A549 (cell line): Measurements from ENCODE around the gene BCO2. TPM values are rescaled to one million over a fixed set of nuclear protein-coding genes. Genes with fewer than 3 reads are reported as not detected.

Source experiments
- ATAC-seq, 2 experiments: fragments of 200-7000 bp in 1 of 2; fragments of >200 bp in 1 of 2; cut with Nextera tagmentation in 1 of 2; cut with Tn5 transposase in 1 of 2; 3 replicates each; pipeline versions ENCODE4 v1.8.0 to v1.9.1; 2018 to 2020; ENCODE audit warnings: mild to moderate bottlenecking in 1 of 2, moderate library complexity in 1 of 2
- CTCF ChIA-PET: fragments of 300-600 bp; sonication (Branson Sonifier 250); formaldehyde crosslinking; extraction: SDS; loops from one replicate; lab custom pipeline; 2021; ENCODE audit warnings: antibody characterized with exemption, inconsistent platforms; lab: Yijun Ruan, JAX
- POLR2A ChIA-PET: fragments of 350-600 bp; formaldehyde crosslinking; extraction: SDS; loops from one replicate; lab custom pipeline; 2021; ENCODE audit warnings: antibody characterized with exemption, inconsistent platforms; lab: Yijun Ruan, JAX
- DNase-seq, 2 experiments: peaks; one replicate each; pipeline versions ENCODE4 v3.0.0 to v3.0.0-alpha.2; 2011 to 2016; ENCODE audit warnings: low read depth in 1 of 2, low spot score in 1 of 2
- FAIRE-seq: peaks from 2 replicates; lab custom pipeline; 2011; peaks lifted over from hg19 to GRCh38; lab: Jason Lieb, UNC
- H3K27ac ChIP-seq, 2 experiments: fragments of >200 bp; sonication (Bioruptor Twin); formaldehyde crosslinking; 3 replicates each; pipeline ENCODE4 v1.5.1; 2016 to 2017
- H3K4me1 ChIP-seq: fragments of >200 bp; sonication (Bioruptor Twin); formaldehyde crosslinking; 3 replicates; pipeline ENCODE4 v1.6.1; 2016
- H3K4me2 ChIP-seq: fragments of >200 bp; sonication (Bioruptor Twin); formaldehyde crosslinking; 3 replicates; pipeline ENCODE4 v1.6.1; 2016
- H3K4me3 ChIP-seq: fragments of >200 bp; sonication (Bioruptor Twin); formaldehyde crosslinking; 3 replicates; pipeline ENCODE4 v1.5.1; 2016
- H3K9me3 ChIP-seq: fragments of >200 bp; sonication (Bioruptor Twin); formaldehyde crosslinking; 3 replicates; pipeline ENCODE4 v1.6.1; 2016
- ATOH8 ChIP-seq: fragments of 250-450 bp; sonication (Bioruptor Pico); IDR thresholded peaks from 2 replicates; pipeline ENCODE4 v1.5.0; 2020; ENCODE audit warnings: low read depth, mild to moderate bottlenecking, moderate library complexity
- BHLHE40 ChIP-seq: IDR thresholded peaks from 2 replicates; pipeline ENCODE4 v1.6.1; 2012; ENCODE audit warnings: low read depth, low read length, inconsistent platforms
- CBX2 ChIP-seq: fragments of 200-600 bp; sonication (generic); IDR thresholded peaks from 2 replicates; pipeline ENCODE4 v1.6.1; 2016; ENCODE audit warnings: low read depth, mild to moderate bottlenecking, borderline replicate concordance
- CHD2 ChIP-seq: fragments of 150-350 bp; IDR thresholded peaks from 2 replicates; pipeline ENCODE4 v1.6.1; 2014; ENCODE audit warnings: low read length; ENCODE audit not compliant: partially characterized antibody
- E2F6 ChIP-seq: IDR thresholded peaks from 2 replicates; pipeline ENCODE4 v1.6.1; 2012; ENCODE audit warnings: low read depth, borderline replicate concordance
- EHF ChIP-seq: fragments of 250-450 bp; sonication (Bioruptor Pico); IDR thresholded peaks from 2 replicates; pipeline ENCODE4 v1.5.0; 2020; ENCODE audit warnings: mild to moderate bottlenecking
- EP300 ChIP-seq, 2 experiments: fragments of >200 bp; sonication (Bioruptor Twin); formaldehyde crosslinking; IDR thresholded peaks; 2 replicates in 1 of 2; 3 replicates in 1 of 2; pipeline ENCODE4 v1.6.1; 2016 to 2017
- ESRRA ChIP-seq: fragments of 150-350 bp; IDR thresholded peaks from 2 replicates; pipeline ENCODE4 v1.6.1; 2014; ENCODE audit warnings: mild to moderate bottlenecking, low read length, borderline replicate concordance
- GATA3 ChIP-seq: IDR thresholded peaks from 2 replicates; pipeline ENCODE4 v1.6.1; 2012; ENCODE audit warnings: borderline replicate concordance
- HES2 ChIP-seq: fragments of >200 bp; sonication (Bioruptor Twin); formaldehyde crosslinking; IDR thresholded peaks from 2 replicates; pipeline ENCODE4 v1.6.1; 2016
- HEYL ChIP-seq: fragments of 250-450 bp; sonication (Bioruptor Pico); IDR thresholded peaks from 2 replicates; pipeline ENCODE4 v1.8.0; 2021; ENCODE audit warnings: mild to moderate bottlenecking, moderate library complexity
- HMGXB4 ChIP-seq: fragments of 250-450 bp; sonication (Bioruptor Pico); IDR thresholded peaks from 2 replicates; pipeline ENCODE4 v1.5.0; 2021; ENCODE audit warnings: mild to moderate bottlenecking, moderate library complexity, borderline replicate concordance
- JUN ChIP-seq, 2 experiments: fragments of >200 bp; sonication (Bioruptor Twin); formaldehyde crosslinking; IDR thresholded peaks; 2 replicates in 1 of 2; 3 replicates in 1 of 2; pipeline ENCODE4 v1.6.1; 2016 to 2017
- JUNB ChIP-seq: fragments of >200 bp; sonication (Bioruptor Twin); formaldehyde crosslinking; IDR thresholded peaks from 2 replicates; pipeline ENCODE4 v1.6.1; 2016
- MAFK ChIP-seq: fragments of 450-650 bp; IDR thresholded peaks from 2 replicates; pipeline ENCODE4 v1.6.1; 2014; ENCODE audit not compliant: partially characterized antibody
- MAX ChIP-seq: IDR thresholded peaks from 2 replicates; pipeline ENCODE4 v1.6.1; 2012
- MAZ ChIP-seq: fragments of 150-350 bp; IDR thresholded peaks from 2 replicates; pipeline ENCODE4 v1.6.1; 2014; ENCODE audit warnings: antibody characterized with exemption, low read depth, low read length, borderline replicate concordance
- MYC ChIP-seq: IDR thresholded peaks from 2 replicates; pipeline ENCODE4 v1.6.1; 2012; ENCODE audit warnings: mild to moderate bottlenecking, inconsistent platforms, low read length, improper control_type of control experiment, borderline replicate concordance
- NFE2L2 ChIP-seq: fragments of 150-350 bp; conservative IDR thresholded peaks from 2 replicates; pipeline ENCODE4 v1.6.1; 2014; ENCODE audit warnings: low read length
- NPAS2 ChIP-seq: fragments of 250-450 bp; sonication (Bioruptor Pico); IDR thresholded peaks from 2 replicates; pipeline ENCODE4 v1.8.0; 2022; ENCODE audit warnings: mild to moderate bottlenecking, moderate library complexity, borderline replicate concordance
- NR3C1 ChIP-seq: fragments of >200 bp; sonication (Bioruptor Twin); formaldehyde crosslinking; IDR thresholded peaks from 3 replicates; pipeline ENCODE4 v1.6.1; 2017
- PHF8 ChIP-seq: fragments of 200-600 bp; sonication (generic); IDR thresholded peaks from 2 replicates; pipeline ENCODE4 v1.6.1; 2016; ENCODE audit warnings: low read depth, mild to moderate bottlenecking, antibody characterized with exemption, moderate library complexity, borderline replicate concordance
- POLR2A ChIP-seq: IDR thresholded peaks from 2 replicates; pipeline ENCODE4 v1.6.1; 2012; ENCODE audit warnings: mild to moderate bottlenecking, low read length
- RAD21 ChIP-seq, 2 experiments: fragments of >200 bp in 1 of 2; sonication (Bioruptor Twin) in 1 of 2; formaldehyde crosslinking in 1 of 2; IDR thresholded peaks in 1 of 2; conservative IDR thresholded peaks in 1 of 2; 2 replicates in 1 of 2; 3 replicates in 1 of 2; pipeline ENCODE4 v1.6.1; 2012 to 2018; ENCODE audit warnings: inconsistent platforms in 1 of 2
- RCOR1 ChIP-seq: fragments of 150-350 bp; IDR thresholded peaks from 2 replicates; pipeline ENCODE4 v1.6.1; 2014; ENCODE audit warnings: antibody characterized with exemption, low read length, low read depth
- RFX5 ChIP-seq: fragments of 450-650 bp; IDR thresholded peaks from 2 replicates; pipeline ENCODE4 v1.7.1; 2014; ENCODE audit warnings: antibody characterized with exemption, mild to moderate bottlenecking, moderate library complexity
- RNF2 ChIP-seq: fragments of 200-600 bp; sonication (generic); IDR thresholded peaks from 2 replicates; pipeline ENCODE4 v1.6.1; 2016; ENCODE audit warnings: low read depth, mild to moderate bottlenecking, antibody characterized with exemption, moderate library complexity, borderline replicate concordance
- SMC3 ChIP-seq: fragments of >200 bp; sonication (Bioruptor Twin); formaldehyde crosslinking; IDR thresholded peaks from 3 replicates; pipeline ENCODE4 v1.6.1; 2018; ENCODE audit warnings: inconsistent platforms
- TFCP2L1 ChIP-seq: fragments of 250-450 bp; sonication (Bioruptor Pico); IDR thresholded peaks from 2 replicates; pipeline ENCODE4 v1.5.0; 2021; ENCODE audit warnings: mild to moderate bottlenecking
- WGBS: methylation state at CpG from one replicate; pipeline ENCODE4 v1.1.6; 2017; ENCODE audit errors: missing lambda C conversion rate; 5-methylcytosine and 5-hydroxymethylcytosine counted together
- polyA plus RNA-seq, 4 experiments: library from polyadenylated mRNA; depleted of rRNA in 3 of 4; stranded (reverse); fragments of >200 nt; fragmentation: RNase III in 1 of 4; extraction: RNeasy Plus Mini Kit Qiagen cat#74134 plus additional on column Dnase treatment in 1 of 4; gene quantifications; 2 replicates in 3 of 4; 3 replicates in 1 of 4; pipeline ENCODE4 v1.2.3, GENCODE V29; 2011 to 2017

BCO2 gene
- polyA plus RNA-seq, 2 of the 4 experiments (the other 2 are of a cell fraction): 1.3 to 1.9 TPM

- no peak for FAIRE-seq
- H3K9me3 ChIP-seq: no peaks in the 10 kb centered on the region
- DNase-seq: no peak
- 59% methylated on average over 4 of the region's 4 CpGs for WGBS
- H3K4me2 ChIP-seq: peak overlapping the region; percentile 97
- ChIA-PET CTCF (interaction anchor here (0.6 kb wide), 1 partner anchor 63 kb away, joined by 4 read pairs; the partner anchor contains the start of gene IL18), POLR2A (interaction anchor here (1.0 kb wide), 1 partner anchor 24 kb away, joined by 3 read pairs; no protein-coding TSS in a partner anchor)
- H3K4me3 ChIP-seq: peak overlapping the region; percentile 80
- no peak for ATAC-seq
- peaks cover 16% of the 10 kb centered on the region for H3K4me1 ChIP-seq
- peak overlapping the region; percentile 99 to 100; a peak in 5 of 6 replicates for H3K27ac ChIP-seq
- no peak for TF ChIP-seq EHF (CRISPR knock-in tag)
- TF ChIP-seq HMGXB4 (CRISPR knock-in tag): no peak
- TF ChIP-seq TFCP2L1: no peak
- no peak for TF ChIP-seq CHD2
- TF ChIP-seq E2F6: no peak
- TF ChIP-seq NR3C1: no peak
- no peak for TF ChIP-seq PHF8
- no peak for TF ChIP-seq MYC
- no peak for TF ChIP-seq MAFK
- no peak for TF ChIP-seq NFE2L2
- TF ChIP-seq MAZ: no peak
- no peak for TF ChIP-seq HEYL (CRISPR knock-in tag)
Measured at GRCh38 chr11:112227471-112227870, 52.2 kb downstream of the BCO2 start.

GRCh38 chr11:112228706-112229105 is 53.4 kb downstream of the BCO2 start:
- Histone ChIP-seq H3K4me3 (no peak overlapping the region), H3K27ac (no peak overlapping the region), H3K4me1 (peaks cover 12% of the 10 kb centered on the region), H3K4me2 (no peak overlapping the region), H3K9me3 (no peaks in the 10 kb centered on the region)
- CTCF ChIA-PET: interaction anchor here (0.7 kb wide), 3 partner anchors 9 to 60 kb away, joined by 3 read pairs; no protein-coding TSS in a partner anchor
- POLR2A ChIA-PET: no interaction called here
- no peak for DNase-seq
- TF ChIP-seq RCOR1 (no peak), BHLHE40 (no peak), CBX2 (no peak), RFX5 (no peak), RAD21 (conservative IDR thresholded peaks at IDR 0.05 in 1 of 2, IDR thresholded peaks at IDR 0.05 in 1 of 2) (no peak), SMC3 (no peak), EP300 (IDR thresholded peaks at IDR 0.05) (no peak), POLR2A (no peak), JUN (IDR thresholded peaks at IDR 0.05) (no peak), NPAS2 (no peak), RNF2 (no peak), GATA3 (no peak), MAX (no peak), ATOH8 (CRISPR knock-in tag) (no peak), JUNB (no peak), NFE2L2 (no peak), HES2 (no peak), ESRRA (no peak)
- no peak for FAIRE-seq
- ATAC-seq: no peak
- WGBS: 95% methylated on average over 2 of the region's 2 CpGs
